GM12892 (cell line): Measurements from ENCODE around the gene CD82.
A peak's percentile ranks its signal among the peaks of the same experiment; 100 is the strongest.

ENCODE experiments used
- POLR2AphosphoS5 ChIP-seq: IDR thresholded peaks from 2 replicates; pipeline ENCODE4 v1.6.1; 2011; ENCODE audit warnings: low read depth, low read length, control low read depth
- TAF1 ChIP-seq: IDR thresholded peaks from 2 replicates; pipeline ENCODE4 v1.6.1; 2011; ENCODE audit warnings: low read depth, mild to moderate bottlenecking, control low read depth, low read length, borderline replicate concordance

DNA sequence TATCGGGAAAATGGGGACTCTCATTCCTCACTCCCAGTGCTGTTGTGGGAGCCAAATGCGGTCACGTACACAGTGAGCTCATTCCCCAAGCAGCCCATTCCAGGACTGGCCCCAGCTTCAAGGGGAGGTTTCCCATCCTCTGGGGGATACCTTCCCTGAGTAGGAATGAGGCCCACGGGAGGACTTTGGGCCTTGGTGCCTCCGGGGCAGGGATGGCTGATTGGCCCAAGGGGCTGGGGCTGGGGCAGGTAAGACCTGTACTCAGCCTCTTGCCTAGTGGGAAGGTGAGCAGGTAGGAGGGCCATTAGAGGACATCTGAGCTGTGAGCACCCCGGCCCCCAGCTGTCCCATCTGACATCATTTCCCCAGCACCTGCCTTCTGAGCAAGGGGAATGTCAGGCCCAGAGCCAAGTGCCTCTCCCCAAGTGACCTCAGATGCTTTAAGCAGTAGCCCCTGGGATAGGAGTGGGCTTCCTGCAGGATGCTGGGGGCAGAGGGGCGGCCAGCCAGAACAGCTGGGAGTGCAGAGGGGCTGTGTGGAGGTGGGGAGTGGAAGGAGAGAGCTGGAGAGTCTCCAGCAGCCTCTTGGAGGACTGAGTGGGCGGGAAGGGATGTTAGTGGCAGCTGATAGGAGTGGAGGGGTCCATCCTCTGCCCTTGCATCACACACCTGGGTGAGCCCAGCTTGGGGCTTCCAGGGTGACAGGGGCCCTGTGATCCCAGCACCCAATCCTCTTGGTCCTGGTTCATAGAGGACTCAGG, 58.4 kb downstream of the CD82 start:
- TF ChIP-seq POLR2AphosphoS5 (peak; percentile 17; the same call in 1 of the 2 replicates), TAF1 (no peak)
